SKM-1 treated with dmso at 0.1 percent for 144 hours (cell line): Measurements from ENCODE around the gene DPAGT1.

ENCODE experiments used
- DNase-seq: peaks from one replicate; lab custom pipeline; 2025; ENCODE audit not compliant: unreplicated experiment; lab: John Stamatoyannopoulos, UW

Gene DPAGT1

DNA sequence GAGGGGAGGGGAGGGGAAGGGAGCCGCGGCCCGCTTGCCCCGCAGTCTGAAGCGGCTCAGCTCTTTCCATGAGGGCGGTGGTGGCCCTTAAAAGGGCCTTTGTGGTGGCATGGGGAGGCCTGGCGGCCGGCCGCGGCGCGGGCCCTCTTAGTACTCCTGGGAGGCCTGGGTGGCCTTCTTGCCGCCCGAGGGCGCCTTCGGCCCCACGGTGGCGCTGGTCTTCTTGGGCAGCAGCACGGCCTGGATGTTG, 6.9 kb downstream of the DPAGT1 start:
- peak; percentile 64 for DNase-seq

DNA sequence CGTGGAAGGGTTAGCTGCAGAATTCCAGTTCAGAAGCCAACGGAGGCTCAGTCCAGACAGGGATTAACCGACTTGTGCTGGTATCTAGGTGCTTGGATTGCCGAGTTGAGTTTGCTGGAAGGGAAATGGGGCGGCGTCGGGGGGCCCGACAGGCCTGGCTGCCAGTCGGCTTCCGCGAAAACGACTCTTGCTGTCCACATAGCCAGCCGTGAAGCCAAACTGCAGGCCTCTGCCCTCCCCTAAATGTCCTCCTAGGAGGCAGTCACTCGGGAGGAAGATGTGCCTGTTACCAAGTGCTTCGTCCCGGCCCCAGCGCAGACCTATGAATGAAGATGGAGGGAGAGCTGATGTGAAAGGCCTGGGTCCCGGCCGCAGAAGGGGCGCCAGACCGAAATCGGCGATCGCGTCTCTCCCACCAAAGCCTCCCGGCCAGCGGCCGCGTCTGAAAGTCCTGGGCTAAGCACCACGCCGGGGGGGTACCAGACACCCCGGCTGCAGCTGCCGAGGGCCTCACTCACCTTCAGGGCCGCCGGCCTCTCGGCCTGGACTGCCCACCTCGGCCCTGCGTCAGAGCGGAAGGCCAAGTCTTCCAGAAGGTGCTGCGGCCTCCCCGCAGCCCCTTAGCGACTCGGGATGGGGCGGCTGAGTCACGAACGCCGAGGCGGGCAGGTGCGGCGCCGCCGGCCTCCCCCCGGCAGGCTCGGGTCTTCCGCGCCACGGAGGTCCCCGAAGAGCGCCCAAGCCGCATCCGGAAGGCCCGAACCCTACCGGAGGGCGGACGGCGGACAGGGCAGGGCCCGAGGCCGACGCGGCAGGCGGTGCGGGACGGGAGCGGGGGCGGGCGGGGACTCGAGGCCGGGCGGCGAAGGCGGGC, 7.5 kb downstream of the DPAGT1 start:
- no peak for DNase-seq

DNA sequence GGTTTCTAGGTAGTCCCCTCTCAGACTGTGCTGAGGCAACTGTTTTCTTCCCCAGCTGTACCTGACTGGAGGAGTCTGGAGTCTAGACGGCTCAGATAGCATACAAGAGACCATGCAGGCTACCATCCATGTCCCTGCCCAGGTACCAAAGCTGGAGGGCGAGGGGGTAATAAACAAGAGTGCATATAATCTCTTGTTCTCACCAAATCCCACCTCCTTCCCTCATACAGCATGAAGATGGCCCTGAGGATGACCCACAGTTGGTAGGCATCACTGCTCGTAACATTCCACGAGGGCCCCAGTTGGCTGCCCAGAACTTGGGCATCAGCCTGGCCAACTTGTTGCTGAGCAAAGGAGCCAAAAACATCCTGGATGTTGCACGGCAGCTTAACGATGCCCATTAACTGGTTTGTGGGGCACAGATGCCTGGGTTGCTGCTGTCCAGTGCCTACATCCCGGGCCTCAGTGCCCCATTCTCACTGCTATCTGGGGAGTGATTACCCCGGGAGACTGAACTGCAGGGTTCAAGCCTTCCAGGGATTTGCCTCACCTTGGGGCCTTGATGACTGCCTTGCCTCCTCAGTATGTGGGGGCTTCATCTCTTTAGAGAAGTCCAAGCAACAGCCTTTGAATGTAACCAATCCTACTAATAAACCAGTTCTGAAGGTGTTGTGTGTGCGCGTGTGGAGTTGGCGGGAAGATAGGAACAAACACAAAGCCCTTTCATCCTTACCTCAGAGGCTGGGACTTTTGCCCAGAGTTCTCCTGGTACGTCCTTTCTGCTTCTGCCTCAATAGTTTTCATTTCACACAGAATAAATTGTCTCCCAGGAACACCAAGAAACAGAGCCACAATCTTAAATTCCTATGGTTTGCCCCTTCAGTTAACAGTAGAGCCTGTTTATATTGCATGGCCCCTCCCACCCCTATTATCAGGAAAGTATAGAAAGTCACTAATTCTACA, 8.5 kb downstream of the DPAGT1 start:
- DNase-seq, result no peak

DNA sequence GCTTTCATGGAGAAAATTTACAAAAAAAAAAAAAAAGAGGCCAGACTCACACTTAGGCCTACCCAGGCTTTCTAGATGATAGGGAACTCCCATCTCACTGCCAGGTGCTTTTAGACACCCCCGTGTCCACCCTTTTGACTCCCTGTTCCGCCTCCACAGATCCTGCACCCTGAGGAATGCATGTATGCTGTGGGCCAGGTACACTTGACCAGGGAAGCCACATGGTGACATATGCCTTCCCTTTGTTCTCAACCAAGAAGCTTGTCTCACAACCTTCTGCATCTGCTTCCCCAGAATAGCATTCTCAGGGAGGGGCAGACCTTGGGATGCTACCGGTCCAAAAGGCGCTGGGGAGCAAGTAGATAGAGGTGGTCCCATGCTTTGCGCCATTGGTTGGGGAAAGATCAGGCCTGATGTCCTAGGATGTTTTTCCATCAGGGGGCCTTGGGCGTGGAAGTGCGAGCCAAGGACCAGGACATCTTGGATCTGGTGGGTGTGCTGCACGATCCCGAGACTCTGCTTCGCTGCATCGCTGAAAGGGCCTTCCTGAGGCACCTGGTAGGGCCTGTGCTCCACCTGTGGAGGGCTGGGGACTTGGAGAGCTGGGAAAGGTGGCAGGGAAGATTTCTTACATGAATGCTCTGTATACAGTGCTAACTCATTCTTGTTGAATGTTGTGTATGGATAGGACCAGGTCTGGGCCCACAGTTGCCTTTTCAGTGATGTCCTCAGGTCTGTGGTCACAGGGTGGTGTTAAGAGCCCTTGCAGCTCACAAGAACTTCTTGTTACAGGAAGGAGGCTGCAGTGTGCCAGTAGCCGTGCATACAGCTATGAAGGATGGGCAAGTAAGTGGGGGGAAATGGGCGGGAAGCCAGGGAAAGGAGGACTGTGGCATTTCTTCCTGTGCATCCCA, 9.4 kb downstream of the DPAGT1 start:
- no peak for DNase-seq

DNA sequence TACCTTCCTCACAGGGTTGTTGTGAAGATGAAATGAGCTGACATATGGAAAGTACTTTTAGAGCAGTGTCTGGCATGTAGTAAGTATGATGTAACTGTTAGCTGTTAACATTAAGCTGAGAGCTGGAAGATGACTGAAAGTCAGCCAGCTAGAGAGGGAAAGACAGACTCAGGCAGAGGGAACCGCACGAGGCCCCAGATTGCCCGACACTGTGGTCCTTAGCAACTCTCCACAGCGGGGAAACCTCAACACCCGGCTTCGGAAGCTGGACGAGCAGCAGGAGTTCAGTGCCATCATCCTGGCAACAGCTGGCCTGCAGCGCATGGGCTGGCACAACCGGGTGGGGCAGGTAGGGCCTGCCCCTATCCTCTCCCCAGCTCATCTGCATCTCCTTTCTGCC, 10.5 kb downstream of the DPAGT1 start:
- no peak for DNase-seq

DNA sequence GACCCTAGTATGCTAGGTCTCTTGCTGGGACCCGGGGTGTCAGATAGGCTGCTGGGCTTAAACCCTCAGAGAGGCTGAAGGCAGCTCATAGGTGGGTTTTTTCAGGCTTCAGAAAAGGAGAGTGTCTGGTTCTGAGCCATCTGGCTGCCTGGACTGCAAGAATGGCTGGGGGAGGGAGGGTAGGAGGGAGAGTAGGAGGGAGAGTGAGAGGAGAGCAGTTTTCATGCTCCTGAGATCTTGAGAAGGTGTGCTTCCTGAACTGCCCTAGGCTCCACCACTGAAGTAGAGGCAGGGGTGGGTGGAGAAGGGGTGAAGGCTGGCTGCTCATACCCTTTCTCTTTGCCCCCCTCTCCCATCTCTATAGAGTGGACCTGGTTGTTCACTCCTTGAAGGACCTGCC, 12.3 kb downstream of the DPAGT1 start:
- no peak for DNase-seq

DNA sequence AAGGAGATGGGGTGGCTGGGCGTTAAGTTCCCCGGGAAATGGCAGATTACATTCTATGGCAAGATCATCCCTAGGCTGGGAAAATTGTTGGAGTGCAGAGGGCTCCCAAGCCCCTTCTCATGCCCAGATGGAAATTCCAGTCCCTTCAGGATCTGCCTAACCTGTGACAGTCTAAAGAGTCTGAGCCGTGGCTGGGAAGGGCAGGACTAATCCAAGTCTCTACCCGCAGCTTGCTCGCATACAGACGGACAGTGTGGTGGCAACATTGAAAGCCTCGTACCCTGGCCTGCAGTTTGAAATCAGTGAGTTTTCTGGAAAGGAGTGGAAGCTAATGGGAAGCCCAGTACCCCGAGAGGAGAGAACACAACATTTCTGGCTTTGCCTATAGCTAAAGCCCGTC, 13.2 kb downstream of the DPAGT1 start:
- DNase-seq, result no peak

DNA sequence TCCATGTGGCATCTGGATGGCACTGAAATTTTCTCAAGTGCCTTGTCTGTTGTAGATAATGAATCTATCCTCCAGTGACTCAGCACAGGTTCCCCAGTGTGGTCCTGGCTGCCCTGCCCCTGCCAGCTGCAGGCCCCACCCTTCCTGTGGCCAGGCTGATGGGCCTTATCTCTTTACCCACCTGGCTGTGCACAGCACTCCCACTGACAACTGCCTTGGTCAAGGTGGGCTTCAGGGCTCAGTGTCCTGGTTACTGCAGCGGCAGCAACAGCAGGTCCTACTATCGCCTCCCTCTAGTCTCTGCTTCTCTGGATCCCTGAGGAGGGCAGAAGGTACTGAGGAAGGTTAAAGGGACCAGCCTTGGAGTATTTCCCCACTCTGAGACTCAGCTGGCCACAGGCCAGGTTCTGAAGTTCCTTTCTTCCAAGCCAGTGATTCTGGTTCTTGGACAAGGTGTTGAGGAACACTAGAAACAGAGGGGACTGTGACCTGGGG, 13.9 kb downstream of the DPAGT1 start:
- no peak for DNase-seq

DNA sequence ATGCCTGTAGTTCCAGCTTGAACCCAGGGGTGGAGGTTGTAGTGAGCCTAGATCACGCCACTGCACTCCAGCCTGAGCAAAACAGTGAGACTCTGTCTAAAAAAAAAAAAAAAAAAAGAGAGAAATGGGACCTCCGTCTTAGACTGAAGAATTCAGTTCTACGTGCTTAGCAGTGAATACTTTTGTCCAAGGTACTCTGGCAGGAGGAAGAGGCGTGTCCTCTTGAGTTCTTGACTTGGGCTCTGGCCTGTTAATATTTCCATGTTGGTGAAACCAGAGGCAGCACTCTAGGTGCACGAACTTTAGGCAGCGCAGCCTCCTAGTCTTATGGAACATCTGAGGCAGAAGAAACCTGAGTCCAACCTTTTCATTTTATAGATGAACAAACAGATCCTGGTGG, 14.5 kb downstream of the DPAGT1 start:
- DNase-seq, result no peak

DNA sequence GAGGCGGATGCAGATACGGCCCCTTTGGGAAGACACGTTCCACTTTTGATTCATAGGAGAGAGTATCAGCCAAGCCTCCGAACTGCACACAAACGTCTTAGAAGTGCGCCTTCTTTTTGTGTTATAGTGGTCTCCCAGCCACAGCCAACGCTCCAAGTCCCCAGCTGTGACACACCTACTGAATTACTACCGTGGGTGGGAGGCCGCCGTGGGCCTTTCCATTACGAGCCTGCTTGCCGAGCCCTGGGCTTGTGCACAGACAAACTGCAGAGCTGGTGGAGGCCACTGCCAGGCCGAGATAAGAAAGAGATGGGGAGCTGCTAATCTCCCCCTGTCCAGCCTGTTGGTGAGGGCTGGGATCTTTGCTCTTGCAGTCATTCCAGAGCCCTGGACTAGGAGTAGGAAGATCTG, 16.2 kb downstream of the DPAGT1 start:
- DNase-seq, result no peak

DNA sequence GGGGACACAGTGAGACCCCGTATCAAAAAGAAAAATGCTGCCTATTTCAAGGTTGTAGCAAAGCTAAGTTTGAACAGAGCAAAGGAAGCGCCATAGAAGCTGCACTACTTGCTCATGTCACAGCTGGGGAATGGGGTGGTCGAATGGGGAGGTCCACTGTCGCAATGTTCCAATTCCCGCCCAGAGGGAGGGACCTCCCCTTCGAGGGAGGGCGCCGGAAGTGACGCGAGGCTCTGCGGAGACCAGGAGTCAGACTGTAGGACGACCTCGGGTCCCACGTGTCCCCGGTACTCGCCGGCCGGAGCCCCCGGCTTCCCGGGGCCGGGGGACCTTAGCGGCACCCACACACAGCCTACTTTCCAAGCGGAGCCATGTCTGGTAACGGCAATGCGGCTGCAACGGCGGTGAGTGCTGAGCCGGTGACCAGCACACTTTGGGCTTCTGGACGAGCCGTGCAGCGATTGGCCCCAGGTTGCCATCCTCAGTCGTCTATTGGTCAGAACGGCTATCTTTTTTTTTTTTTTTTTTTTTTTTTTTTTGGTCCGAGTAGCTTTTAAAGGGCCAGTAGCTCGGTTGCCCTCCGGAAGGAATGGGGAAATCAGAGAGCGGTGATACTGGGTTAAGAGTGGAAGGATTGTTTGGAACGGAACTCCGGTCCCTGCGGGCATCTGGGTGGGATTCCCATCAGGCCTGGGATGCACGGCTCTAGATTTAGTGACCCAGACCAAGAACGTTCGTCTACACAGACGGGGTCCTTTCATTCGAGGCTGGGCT, 16.8 kb downstream of the DPAGT1 start, which contains the start of gene HMBS:
HMBS (plus strand) TSS at position 219 of the 774 bp plus-strand sequence; CDS start at position 372, 153 bp downstream.
- peak; percentile 91 for DNase-seq

DNA sequence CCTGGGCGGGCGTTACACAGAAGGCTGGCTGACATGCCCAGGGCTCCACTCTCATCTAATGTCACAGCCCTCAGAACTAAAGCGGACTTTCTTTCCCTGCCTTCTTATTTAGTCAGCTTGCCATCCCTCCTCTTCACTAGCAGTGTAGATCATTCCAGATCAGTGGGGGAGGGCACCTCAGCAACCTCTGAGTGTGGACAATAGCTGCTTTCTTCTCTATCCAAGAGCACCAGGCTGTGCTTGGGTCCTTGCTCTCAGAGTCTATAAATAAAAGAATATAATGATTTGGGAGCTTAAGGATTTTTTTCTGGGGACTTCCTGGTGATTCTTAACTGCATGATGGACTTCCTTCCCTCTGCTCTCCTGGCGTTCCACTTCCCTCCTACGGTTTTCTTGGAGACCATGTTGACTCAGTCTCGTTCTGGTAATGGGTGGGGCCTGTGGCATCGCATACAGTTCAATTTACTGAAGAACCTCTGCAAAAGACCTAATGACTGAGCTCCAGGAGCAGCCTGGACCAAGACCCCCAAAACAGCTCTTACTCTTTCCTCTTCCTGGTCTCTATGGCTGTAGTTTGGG, 19.9 kb downstream of the DPAGT1 start:
- no peak for DNase-seq

DNA sequence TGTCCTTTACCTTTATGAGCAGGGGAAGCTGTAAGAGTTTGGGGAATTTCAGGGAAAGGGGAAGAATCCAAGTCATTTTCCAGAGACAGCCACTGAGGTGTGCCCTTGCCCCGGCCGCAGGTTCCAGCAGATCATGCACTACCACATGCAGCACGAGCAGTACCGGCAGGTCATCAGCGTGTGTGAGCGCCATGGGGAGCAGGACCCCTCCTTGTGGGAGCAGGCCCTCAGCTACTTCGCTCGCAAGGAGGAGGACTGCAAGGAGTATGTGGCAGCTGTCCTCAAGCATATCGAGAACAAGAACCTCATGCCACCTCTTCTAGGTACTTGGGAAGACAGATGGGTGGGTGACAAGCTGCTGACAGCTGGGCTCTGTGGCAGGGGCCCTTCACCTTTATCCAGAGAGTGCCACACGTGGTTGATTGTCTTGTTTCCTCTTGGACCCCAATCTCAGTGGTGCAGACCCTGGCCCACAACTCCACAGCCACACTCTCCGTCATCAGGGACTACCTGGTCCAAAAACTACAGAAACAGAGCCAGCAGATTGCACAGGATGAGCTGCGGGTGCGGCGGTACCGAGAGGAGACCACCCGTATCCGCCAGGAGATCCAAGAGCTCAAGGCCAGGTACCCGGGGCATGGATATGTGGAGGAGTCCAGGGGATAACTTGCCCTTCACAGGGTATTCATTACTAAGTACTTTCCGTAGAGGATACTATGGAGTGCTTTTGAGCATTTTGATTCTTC, 22.8 kb downstream of the DPAGT1 start:
- no peak for DNase-seq

DNA sequence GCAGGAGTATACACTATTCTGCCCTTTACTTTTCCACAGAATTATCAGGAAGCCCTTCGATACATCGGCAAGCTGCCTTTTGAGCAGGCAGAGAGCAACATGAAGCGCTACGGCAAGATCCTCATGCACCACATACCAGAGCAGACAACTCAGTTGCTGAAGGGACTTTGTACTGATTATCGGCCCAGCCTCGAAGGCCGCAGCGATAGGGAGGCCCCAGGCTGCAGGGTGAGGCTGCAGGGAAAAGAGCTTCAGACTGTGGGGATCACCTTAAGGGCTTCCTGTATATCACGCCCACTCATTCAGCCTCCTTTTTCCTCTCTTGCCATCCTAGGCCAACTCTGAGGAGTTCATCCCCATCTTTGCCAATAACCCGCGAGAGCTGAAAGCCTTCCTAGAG, 23.8 kb downstream of the DPAGT1 start:
- DNase-seq, result no peak

DNA sequence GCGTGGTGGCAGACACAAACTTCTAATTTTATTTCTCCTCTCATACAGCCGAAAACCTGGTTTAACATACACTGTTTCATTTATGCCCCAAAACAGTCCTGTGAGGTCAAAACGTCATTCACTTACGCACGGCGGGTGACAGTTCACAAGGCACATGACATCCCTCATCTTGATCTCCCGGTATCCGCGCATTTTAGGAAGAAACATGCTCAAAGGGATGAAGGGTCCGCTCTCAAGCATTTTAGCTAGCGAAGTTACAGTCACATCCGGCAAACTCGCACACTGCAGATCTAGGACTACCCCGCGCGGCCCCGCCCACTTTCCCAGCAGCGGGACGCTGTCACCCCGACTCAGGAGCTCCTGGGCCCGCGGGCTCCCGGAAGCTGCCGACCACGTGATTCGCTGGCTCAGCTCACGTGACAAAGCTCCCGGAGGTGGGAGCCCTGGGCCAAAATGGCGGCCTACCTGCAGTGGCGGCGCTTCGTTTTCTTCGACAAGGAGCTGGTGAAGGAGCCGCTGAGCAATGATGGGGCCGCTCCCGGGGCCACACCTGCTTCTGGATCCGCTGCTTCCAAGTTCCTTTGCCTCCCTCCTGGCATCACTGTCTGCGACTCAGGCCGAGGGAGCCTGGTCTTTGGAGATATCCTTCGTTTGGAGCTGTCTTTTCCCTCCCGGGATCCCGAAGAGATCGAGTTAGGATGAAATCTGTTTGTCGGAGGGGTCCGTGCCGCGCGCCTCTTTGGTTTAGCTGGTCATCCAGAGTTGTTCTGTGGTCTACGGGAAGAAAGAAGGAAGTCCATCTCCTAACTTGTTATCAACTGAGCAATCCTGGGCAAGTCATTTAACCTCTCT, 34.1 kb downstream of the DPAGT1 start, which contains the start of gene VPS11:
VPS11 (plus strand) TSS at position 448 of the 852 bp plus-strand sequence; CDS start at position 454, 6 bp downstream.
- DNase-seq, result peak; percentile 91

DNA sequence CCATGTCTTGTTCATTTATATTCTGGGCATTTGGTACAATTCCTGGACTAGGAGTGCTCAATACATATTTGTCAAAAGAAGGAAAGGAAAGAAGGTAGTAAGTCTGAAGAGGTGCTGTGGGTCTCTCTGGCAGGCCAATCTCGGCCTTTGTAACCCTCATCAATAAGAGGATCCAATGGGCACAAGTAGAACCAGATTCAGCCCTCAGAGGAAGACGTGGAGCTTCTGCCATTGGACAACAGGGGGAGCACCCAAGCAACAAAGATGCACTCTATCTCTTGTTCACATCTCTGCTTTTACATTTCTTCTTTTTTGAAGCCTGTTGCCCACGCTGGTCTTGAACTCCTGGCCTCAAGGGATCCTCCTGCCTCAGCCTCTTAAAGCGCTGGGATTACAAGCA, 36.3 kb downstream of the DPAGT1 start:
- DNase-seq, result peak; percentile 52

DNA sequence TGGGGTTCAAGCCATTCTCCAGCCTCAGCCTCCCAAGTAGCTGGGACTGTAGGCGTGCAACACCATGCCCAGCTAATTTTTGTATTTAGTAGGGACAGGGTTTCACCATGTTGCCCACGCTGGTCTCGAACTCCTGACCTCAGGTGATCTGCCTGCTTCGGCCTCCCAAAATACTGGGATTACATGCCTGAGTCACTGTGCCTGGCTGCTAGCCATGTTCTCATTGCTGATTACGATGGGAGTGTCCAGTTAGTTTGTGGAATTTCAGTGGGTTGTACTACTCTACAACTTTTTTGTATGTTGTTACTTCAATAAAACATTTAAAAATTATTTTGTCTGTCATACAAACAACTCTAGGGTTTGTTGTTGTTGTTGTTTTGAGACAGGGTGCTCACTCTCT, 38.9 kb downstream of the DPAGT1 start:
- DNase-seq, result no peak

DNA sequence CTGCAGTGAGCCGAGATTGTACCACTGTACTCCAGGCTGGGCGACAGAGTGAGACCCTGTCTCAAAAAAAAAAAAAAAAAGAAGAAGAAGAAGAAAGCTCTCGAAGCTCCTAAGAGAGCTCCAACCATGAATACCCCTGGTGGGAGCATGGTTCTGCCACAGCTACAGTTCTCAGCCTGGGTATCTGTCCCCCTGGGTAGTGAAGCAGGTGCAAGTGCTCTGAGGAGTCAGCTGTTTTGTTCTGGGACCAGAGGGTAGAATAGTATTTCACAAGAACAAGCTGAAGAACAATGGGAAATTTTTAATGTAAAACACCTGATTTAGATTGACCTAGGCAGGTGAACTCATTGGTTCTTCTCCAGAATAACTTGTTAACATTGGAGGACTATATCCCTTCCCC, 40.4 kb downstream of the DPAGT1 start:
- no peak for DNase-seq
